HEK293T (cell line): ENCODE results near the gene SLC25A23.

Source experiments
- CTCF ChIA-PET: fragments of 350-600 bp; formaldehyde crosslinking; extraction: SDS; loops from one replicate; lab custom pipeline; 2021; ENCODE audit warnings: antibody characterized with exemption, inconsistent platforms; lab: Yijun Ruan, JAX
- POLR2A ChIA-PET: fragments of 350-600 bp; formaldehyde crosslinking; extraction: SDS; loops from one replicate; lab custom pipeline; 2020; ENCODE audit warnings: antibody characterized with exemption, inconsistent platforms; lab: Yijun Ruan, JAX
- DNase-seq: peaks from one replicate; pipeline ENCODE4 v3.0.0; 2012; ENCODE audit warnings: mixed read lengths; ENCODE audit errors: extremely low spot score
- ARNT ChIP-seq: fragments of 450-650 bp; IDR thresholded peaks from 2 replicates; pipeline ENCODE4 v1.6.1; 2017; ENCODE audit warnings: mild to moderate bottlenecking
- BHLHE40 ChIP-seq: fragments of 450-650 bp; IDR thresholded peaks from 2 replicates; pipeline ENCODE4 v1.6.1; 2016; ENCODE audit warnings: mild to moderate bottlenecking, moderate library complexity, borderline replicate concordance
- CTBP1 ChIP-seq: fragments of 450-650 bp; IDR thresholded peaks from 2 replicates; pipeline ENCODE4 v1.6.1; 2016; ENCODE audit warnings: borderline replicate concordance
- ELF4 ChIP-seq: fragments of 450-650 bp; IDR thresholded peaks from 2 replicates; pipeline ENCODE4 v1.6.1; 2017; ENCODE audit warnings: antibody characterized with exemption
- FOXA1 ChIP-seq: fragments of 450-650 bp; IDR thresholded peaks from 2 replicates; pipeline ENCODE4 v1.6.1; 2016; ENCODE audit warnings: mild to moderate bottlenecking
- FOXK2 ChIP-seq: fragments of 450-650 bp; IDR thresholded peaks from 2 replicates; pipeline ENCODE4 v1.6.1; 2016; ENCODE audit warnings: mild to moderate bottlenecking
- FOXM1 ChIP-seq: fragments of 450-650 bp; IDR thresholded peaks from 2 replicates; pipeline ENCODE4 v1.6.1; 2017; ENCODE audit warnings: mild to moderate bottlenecking, borderline replicate concordance
- HDGF ChIP-seq: fragments of 450-650 bp; IDR thresholded peaks from 2 replicates; pipeline ENCODE4 v1.6.1; 2017; ENCODE audit warnings: antibody characterized with exemption, borderline replicate concordance
- L3MBTL2 ChIP-seq: fragments of 450-650 bp; conservative IDR thresholded peaks from 2 replicates; pipeline ENCODE4 v1.6.1; 2016; ENCODE audit warnings: mild to moderate bottlenecking
- LEF1 ChIP-seq: fragments of 450-650 bp; IDR thresholded peaks from 2 replicates; pipeline ENCODE4 v1.6.1; 2017; ENCODE audit warnings: mild to moderate bottlenecking, borderline replicate concordance
- NFRKB ChIP-seq: fragments of 450-650 bp; IDR thresholded peaks from 2 replicates; pipeline ENCODE4 v1.6.1; 2016; ENCODE audit warnings: mild to moderate bottlenecking, moderate library complexity
- PKNOX1 ChIP-seq: fragments of 450-650 bp; IDR thresholded peaks from 2 replicates; pipeline ENCODE4 v1.6.1; 2016
- SP1 ChIP-seq: fragments of 450-650 bp; IDR thresholded peaks from 2 replicates; pipeline ENCODE4 v1.6.1; 2017
- SUZ12 ChIP-seq: fragments of 450-650 bp; IDR thresholded peaks from 2 replicates; pipeline ENCODE4 v1.6.1; 2016; ENCODE audit warnings: mild to moderate bottlenecking
- TARDBP ChIP-seq: fragments of 450-650 bp; IDR thresholded peaks from 2 replicates; pipeline ENCODE4 v1.6.1; 2016
- ZNF384 ChIP-seq: fragments of 450-650 bp; IDR thresholded peaks from 2 replicates; pipeline ENCODE4 v1.6.1; 2016

The SLC25A23 gene

GRCh38 chr19:6413721-6414643, 45.6 kb downstream of the SLC25A23 start:
- ChIA-PET CTCF (interaction anchor here (0.7 kb wide), 1 partner anchor 1247 kb away, joined by 3 read pairs; no protein-coding TSS in a partner anchor), POLR2A (no interaction called here)
- DNase-seq = no peak
- TF ChIP-seq SP1 (no peak), LEF1 (no peak), ARNT (no peak), ELF4 (no peak), FOXM1 (no peak), BHLHE40 (no peak), TARDBP (no peak), CTBP1 (no peak), FOXK2 (no peak), FOXA1 (no peak), L3MBTL2 (no peak), SUZ12 (no peak), PKNOX1 (no peak), HDGF (no peak)

- no peak for TF ChIP-seq FOXM1
- no peak for TF ChIP-seq ELF4
- no peak for TF ChIP-seq SP1
- no peak for TF ChIP-seq BHLHE40
- no peak for TF ChIP-seq HDGF
- TF ChIP-seq L3MBTL2 = no peak
- TF ChIP-seq FOXK2 = no peak
- TF ChIP-seq ARNT = no peak
- TF ChIP-seq ZNF384 = no peak
- no peak for TF ChIP-seq SUZ12
- TF ChIP-seq TARDBP = no peak
- no peak for TF ChIP-seq CTBP1
- no peak for TF ChIP-seq PKNOX1
- no peak for TF ChIP-seq NFRKB
- ChIA-PET POLR2A (no interaction called here), CTCF (no interaction called here)
- DNase-seq = no peak
These were observed 46.3 kb downstream of the SLC25A23 start for GRCh38 chr19:6413291-6413690.

- TF ChIP-seq LEF1 (no peak), CTBP1 (no peak), L3MBTL2 (no peak), ARNT (no peak), HDGF (no peak), PKNOX1 (no peak), NFRKB (no peak)
- ChIA-PET CTCF (no interaction called here), POLR2A (no interaction called here)
- DNase-seq = peak; percentile 69
These were observed 47.0 kb downstream of the SLC25A23 start for GRCh38 chr19:6412447-6413091.

GRCh38 chr19:6412061-6412446, 47.5 kb downstream of the SLC25A23 start:
- CTCF ChIA-PET = no interaction called here
- POLR2A ChIA-PET = no interaction called here
- DNase-seq = no peak
- TF ChIP-seq ZNF384 = no peak

GRCh38 chr19:6409346-6409745, 50.2 kb downstream of the SLC25A23 start:
- POLR2A ChIA-PET = interaction anchor here (0.6 to 2.4 kb wide), 2 partner anchors 12 to 15 kb away, joined by 3 to 9 read pairs; partner anchors contain the start of gene KHSRP
- TF ChIP-seq TARDBP (no peak), LEF1 (no peak), L3MBTL2 (no peak), BHLHE40 (no peak), FOXA1 (no peak), FOXM1 (no peak), PKNOX1 (no peak), CTBP1 (no peak), SUZ12 (no peak), NFRKB (no peak), HDGF (no peak), FOXK2 (no peak), ARNT (no peak), SP1 (no peak), ZNF384 (no peak), ELF4 (no peak)
- CTCF ChIA-PET = interaction anchor here (0.7 kb wide), 1 partner anchor 14 kb away, joined by 5 read pairs; no protein-coding TSS in a partner anchor
- DNase-seq = no peak

- no peak for DNase-seq
- ChIA-PET CTCF (interaction anchor here (0.6 kb wide), 1 partner anchor 299 kb away, joined by 6 read pairs; no protein-coding TSS in a partner anchor), POLR2A (interaction anchor here (1.2 kb wide), 1 partner anchor 13 kb away, joined by 3 read pairs; no protein-coding TSS in a partner anchor)
- TF ChIP-seq SP1 (no peak), L3MBTL2 (no peak), FOXM1 (no peak), BHLHE40 (no peak), TARDBP (no peak), CTBP1 (no peak), SUZ12 (no peak), NFRKB (no peak), FOXK2 (no peak), ELF4 (no peak), ARNT (no peak), ZNF384 (no peak), HDGF (no peak), FOXA1 (no peak), PKNOX1 (no peak)
These were observed 53.2 kb downstream of the SLC25A23 start for GRCh38 chr19:6406401-6406800.
